ENCODE measurements around the gene TEX28.
"Not testable (repeated sequence)": the region's sequence is repeated elsewhere in the genome, so short reads cannot be mapped to it uniquely, and the experiment has no call there.

Gene TEX28
- 0 reads per million in 2 donors for total RNA-seq

DNA sequence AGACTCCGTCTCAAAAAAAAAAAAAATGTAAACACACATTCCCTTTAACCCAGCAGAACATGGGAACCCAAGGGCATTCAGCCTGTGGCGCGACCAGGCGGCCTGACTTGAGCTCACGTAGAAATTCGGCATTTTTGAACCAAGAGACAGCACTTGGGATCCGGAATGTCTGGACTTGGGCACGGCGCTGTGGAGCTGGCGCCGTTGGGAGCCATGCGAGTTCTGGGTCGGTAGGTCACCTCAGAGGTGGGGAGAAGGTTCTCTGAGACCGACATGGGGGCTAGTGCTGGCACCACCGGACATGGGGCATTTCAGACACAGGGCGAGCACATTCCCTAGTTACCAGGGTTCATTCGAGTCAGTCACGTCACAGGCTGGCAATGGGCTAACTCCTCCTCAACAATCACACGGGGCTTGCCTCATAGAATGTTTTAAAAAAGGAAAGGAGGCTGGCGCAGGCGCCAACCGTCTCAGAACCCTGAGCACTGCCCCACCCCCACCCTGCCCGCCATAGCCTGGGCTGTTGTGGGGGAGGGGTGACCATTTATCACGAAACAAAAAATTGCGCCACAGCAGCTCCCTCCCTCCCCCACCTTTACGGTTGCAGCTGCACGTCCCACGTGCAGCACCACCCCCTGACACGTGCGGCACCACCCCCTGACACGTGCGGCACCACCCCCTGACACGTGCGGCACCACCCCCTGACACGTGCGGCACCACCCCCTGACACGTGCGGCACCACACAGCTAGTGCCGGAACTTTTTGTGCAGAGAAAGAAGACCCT lies at the start of gene TEX28:
Gene TEX28 (minus strand): TSS at position 334 of the 784 bp plus-strand sequence. CDS start 3,007 bp downstream, outside the sequence.
- DNase-seq = no peak

DNA sequence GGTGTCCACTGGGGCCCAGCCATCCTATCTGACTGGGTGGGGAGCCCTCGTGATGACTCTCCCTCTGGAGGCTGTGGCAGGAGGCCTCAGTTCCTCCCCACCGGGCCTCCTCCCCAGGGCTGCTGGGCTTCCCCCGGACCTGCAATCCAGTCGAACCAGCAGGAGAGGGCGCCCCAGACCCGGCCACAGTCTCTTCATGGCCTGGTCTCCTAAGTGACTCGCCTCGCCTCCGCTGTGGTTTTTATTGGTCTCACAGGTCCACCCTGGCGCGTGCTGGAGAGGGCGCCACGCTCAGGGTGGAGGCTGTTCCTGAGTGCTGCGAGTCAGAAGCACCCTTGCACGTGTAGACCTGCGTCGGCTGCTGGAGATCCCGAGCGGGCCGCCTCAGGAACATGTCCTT lies 48.7 kb upstream of the TEX28 start:
- DNase-seq = not testable (repeated sequence)

GRCh38 chrX:154343063-154343462 lies 48.1 kb upstream of the TEX28 start:
- not testable (repeated sequence) for DNase-seq

DNA sequence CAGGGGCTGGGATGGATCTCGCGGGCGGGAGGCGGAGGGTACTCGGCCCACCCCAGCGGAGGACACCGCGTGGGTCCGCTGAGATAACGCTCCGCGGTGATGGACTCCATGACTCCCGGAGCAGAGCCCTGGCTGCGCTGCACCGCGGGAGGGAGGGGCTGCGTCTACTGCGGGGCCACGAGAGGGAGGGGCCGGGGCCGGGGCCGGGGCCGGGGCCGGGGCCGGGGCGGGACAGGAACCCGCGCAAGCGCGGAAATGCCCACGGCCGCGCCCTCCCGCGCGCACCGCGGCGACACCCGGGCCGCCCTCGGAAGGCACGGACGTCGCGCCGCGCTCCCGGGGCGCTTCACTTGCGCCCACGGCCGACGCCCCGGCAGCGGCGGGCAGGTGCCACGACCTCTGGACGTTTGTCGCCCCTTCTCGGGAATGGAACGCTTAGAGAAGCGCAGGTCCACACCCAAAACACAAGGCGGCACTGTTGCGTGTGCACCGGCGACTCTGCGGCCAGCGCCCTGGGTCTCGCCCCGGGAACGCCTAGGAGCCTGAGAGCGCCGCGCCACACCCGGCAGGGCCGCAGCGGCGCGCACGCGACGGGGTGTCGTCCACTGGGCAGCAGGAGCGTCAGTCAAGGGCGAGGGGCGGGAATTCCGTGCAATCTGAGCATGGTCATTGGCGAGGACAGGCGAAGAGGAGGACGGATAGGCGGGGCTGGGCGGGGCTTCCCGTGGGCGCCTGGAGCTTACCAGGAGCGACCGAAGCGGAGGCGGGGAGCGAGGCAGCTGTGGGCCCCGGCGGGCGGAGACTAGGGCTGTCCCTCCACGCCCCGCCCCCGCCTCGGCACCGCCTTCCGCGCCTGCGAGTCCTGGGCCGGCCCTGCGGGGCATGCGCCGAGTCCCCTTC lies 46.7 kb upstream of the TEX28 start:
- not testable (repeated sequence) for DNase-seq

DNA sequence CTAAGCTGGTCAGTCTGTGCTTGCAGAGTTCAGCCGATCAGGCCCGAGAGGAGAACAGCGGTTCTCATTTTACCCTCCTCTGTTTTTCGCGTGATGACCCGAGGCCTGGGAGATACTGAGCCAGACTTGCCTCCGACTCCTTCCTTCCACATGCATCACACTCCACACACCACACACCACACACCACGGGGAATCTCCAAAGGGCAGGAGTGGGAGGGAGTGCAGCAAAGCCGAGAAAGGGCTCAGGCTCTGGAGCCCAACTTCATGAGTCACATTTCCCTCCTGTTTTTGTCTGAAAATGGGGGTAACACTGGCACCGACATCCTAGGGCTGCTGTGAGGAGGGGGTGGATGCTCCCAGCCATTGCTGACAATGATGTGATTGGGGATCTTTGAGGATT lies 39.6 kb upstream of the TEX28 start:
- DNase-seq = no peak

DNA sequence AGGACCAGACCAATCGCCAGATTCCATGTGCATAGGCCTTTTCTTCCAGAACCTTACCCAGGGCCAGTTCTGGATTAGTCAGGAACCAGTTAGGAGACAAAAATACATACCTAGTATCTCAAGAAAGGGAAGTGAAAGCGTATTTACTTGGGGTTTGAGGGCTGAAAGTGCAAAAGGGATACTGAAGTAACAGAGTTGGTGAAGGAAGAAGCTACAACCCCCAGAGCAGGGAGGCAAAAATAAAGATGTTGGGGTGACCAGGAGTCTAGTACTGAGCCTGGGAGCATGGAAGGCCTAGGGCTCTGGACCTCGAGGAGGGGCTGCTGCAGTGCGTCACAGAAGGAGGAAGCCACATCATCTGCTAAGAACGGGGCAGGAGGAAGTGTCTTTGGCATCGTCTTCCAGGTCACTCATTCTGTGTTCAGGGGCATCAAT lies 38.9 kb upstream of the TEX28 start:
- no peak for DNase-seq

DNA sequence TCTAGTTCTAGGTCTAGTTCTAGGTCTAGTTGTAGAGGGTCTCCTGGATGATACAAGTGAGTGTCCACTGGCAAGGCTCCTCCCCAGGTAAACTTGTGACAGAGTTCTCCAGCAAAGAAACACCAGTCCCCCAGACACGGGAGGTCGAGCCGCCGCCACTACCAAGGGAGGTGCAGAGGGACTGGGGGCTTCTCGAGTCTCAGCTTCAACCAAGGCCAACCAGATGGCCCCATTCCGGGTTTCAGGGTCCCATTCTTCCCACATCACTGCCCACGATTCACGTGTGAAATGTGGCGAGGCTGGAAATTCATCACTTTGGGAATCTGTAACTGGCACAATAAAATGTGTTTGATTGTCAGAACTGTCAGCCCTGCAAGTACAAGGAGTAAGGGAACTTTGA lies 38.2 kb upstream of the TEX28 start:
- no peak for DNase-seq

- no peak for DNase-seq
Observed at GRCh38 chrX:154332561-154332960, 37.6 kb upstream of the TEX28 start.

GRCh38 chrX:154329294-154329693 lies 34.4 kb upstream of the TEX28 start:
- DNase-seq = no peak

DNA sequence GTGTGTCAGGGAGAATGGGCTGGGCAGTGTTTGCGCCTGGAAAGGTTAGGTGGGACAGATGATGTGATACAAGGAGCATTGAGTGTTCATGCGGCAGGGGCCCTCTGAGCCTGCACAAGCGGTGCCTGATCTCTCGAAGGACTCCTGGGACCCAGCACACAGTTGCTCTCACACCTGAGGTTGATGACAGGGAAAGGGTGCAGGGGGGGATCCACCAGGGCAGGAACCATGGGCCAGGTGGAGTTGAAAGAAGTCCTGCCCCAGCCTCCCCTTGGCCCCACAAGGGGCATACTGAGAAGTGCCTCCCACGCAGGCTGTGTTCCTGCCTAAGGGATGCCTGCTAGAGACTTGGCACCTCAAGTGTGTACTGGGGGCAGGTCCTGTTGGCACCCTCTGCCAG lies 33.7 kb upstream of the TEX28 start:
- no peak for DNase-seq

GRCh38 chrX:154327038-154327820 lies 32.3 kb upstream of the TEX28 start:
- DNase-seq = no peak

DNA sequence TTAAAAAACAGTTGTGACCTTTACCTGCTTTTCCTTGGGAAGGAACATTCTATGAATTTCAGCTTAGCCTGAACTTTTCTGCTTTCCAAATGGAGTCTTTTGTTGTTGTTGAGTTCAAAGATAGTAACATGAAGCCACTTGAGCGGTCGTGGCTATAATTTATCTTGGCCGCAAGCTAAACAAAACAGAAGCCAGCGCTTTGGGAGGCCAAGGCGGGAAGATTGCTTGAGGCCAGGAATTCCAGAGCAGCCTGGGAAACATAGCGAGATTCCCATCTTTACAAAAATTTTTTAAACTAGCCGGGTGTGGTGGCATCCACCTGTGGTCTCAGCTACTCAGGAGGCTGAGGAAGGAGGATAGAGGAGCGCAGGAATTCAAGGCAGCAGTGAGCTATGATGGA lies 30.6 kb upstream of the TEX28 start:
- no peak for DNase-seq

GRCh38 chrX:154323537-154323936 lies 28.6 kb upstream of the TEX28 start:
- no peak for DNase-seq

DNA sequence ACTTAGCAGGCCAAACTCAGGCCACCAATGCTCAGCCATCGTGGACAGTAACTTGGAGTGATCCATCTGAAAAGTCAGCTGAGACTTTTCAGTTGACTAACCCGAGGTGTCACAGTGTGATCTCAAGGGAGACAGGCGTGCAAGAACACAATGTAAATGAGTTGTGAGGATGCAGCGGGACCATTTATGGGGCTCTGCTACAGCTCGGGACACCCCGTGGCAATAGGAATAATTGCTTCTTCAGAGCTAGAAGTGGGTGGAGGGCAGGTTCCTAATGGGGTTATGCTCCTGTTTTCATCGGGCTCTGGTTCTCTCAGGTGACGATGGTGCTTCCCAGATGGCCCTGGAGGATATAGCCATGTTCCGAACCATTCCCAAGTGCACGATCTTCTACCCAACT lies 28.0 kb upstream of the TEX28 start:
- DNase-seq = no peak

GRCh38 chrX:154321594-154321993 lies 26.7 kb upstream of the TEX28 start:
- DNase-seq = no peak

GRCh38 chrX:154321152-154321551 lies 26.2 kb upstream of the TEX28 start:
- no peak for DNase-seq

DNA sequence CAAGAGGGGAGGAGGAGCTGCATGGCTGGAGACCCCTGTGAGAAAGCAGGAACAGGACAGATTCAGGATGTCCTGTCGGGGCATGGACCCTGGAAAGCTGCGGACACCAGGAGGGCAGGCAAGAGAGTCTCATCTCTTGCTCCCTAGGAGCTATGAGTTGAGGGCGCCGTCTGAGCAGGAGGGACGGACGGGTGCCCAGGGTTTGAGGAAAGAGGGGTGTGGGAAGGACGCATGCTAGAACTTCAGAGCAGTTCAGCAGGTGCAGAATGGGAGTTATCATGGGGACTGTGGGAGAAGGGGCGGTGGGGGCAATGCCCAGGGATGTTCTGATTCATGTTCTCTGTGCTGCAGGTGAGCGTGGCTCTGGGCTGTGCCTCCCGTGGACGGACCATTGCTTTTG lies 25.5 kb upstream of the TEX28 start:
- no peak for DNase-seq

DNA sequence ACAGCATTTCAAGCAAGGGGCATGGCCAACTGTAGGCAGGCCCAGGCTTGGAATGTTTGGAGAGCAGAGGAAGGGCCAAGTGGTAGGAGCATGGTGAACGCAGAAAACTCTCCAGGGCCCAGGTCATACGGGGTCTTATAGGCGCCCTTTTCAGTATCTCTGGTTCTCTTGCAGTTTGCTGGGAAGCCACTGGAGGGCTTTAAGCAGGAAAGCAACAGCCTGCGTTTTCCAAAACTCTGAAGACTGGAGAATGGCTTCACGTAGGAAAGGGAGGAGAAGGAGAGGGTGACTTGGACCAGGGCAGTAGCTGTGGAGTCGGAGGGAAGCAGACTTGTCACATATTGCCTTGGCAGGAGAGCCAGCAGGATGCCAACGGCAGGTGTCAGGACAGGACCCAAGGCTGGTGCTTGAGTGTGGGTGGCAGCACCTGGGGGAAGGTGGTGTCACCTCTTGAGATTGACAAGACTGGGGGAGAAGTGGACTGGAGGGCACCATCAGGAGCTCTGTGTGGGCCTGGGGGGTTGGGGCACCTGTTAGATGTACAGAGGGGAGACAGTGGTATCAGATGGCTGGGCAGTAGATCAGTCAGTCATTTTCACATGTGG lies 22.6 kb upstream of the TEX28 start:
- no peak for DNase-seq

DNA sequence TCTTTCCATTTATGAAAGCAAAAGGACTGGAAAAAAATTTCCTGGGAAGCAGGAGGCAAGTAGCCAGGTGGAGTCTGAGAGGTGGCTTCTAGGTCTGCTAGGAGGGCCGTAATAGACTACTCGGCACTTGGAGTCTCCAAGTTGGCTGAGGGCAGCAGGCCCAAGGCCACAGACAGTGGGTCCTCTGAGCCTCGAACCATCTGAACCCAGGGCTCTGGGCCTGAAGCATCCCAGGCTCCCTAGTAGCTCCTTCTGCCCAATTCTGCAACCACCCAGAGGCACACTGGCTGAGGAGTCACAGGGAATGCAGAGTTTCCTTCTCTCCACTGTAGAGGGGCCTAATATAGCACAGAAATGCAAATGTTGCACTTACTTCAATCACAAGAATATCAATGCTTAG lies 20.5 kb upstream of the TEX28 start:
- no peak for DNase-seq

- no peak for DNase-seq
Observed at GRCh38 chrX:154313147-154313546, 18.2 kb upstream of the TEX28 start.

DNA sequence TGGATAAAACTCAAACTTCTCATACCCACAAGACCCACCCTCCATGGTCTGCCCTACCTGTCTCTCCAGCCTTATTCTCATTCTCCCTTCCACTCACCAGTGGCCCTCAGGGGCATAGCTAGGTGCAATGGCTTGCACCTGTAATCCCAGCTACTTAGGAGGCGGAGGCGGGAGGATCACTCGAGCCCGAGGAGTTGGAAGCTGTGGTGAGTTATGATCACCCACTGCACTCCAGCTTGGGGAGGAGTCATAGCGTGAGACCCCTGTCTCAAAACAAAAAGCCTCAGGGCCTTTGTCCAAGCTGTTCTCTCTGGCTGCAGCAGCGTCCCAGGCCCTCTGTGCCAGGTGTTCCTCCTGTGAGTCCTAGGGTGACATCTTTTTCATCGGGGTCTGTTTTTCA lies 17.2 kb upstream of the TEX28 start:
- DNase-seq = no peak
